Neural crest cell (in vitro differentiated cells): ENCODE measurements around the gene TMPRSS13. TPM values are rescaled to one million over a fixed set of nuclear protein-coding genes. Genes with fewer than 3 reads are reported as not detected.
A peak's percentile ranks its signal among the peaks of the same experiment; 100 is the strongest.

Experiments
- DNase-seq: peaks from one replicate; pipeline ENCODE4 v3.0.0; 2021; ENCODE audit warnings: low read depth, mixed read lengths, low spot score
- H3K27ac Mint-ChIP-seq: one replicate; pipeline ENCODE4 v1.8.0; 2021; ENCODE audit warnings: mild to moderate bottlenecking, mixed read lengths; ENCODE audit not compliant: unreplicated experiment
- H3K27me3 Mint-ChIP-seq: 2 replicates; pipeline ENCODE4 v1.8.0; 2021; ENCODE audit warnings: low read depth, mild to moderate bottlenecking, mixed read lengths
- H3K36me3 Mint-ChIP-seq: 2 replicates; pipeline ENCODE4 v1.8.0; 2021; ENCODE audit warnings: low read depth, mild to moderate bottlenecking, mixed read lengths
- H3K4me1 Mint-ChIP-seq: 2 replicates; pipeline ENCODE4 v1.8.0; 2021; ENCODE audit warnings: mixed read lengths
- H3K4me3 Mint-ChIP-seq: one replicate; pipeline ENCODE4 v1.8.0; 2021; ENCODE audit warnings: mild to moderate bottlenecking, mixed read lengths
- H3K9me3 Mint-ChIP-seq: 2 replicates; pipeline ENCODE4 v1.8.0; 2021; ENCODE audit warnings: mixed read lengths
- CTCF ChIP-seq: fragments of 200-600 bp; sonication (generic); conservative IDR thresholded peaks from 2 replicates; pipeline ENCODE4 v1.5.0; 2021; ENCODE audit warnings: antibody characterized with exemption, mild to moderate bottlenecking
- total RNA-seq: library from RNA; stranded (reverse); gene quantifications from 2 replicates; pipeline ENCODE4 v1.2.1, GENCODE V29; 2021

TMPRSS13 gene
- total RNA-seq, 1 donor from 2014 or later = not detected

GRCh38 chr11:117906126-117906525, 23.1 kb downstream of the TMPRSS13 start:
- TF ChIP-seq CTCF = no peak
- Mint-ChIP-seq H3K4me1 (peaks cover 39% of the 10 kb centered on the region), H3K27ac (no peak overlapping the region), H3K4me3 (no peak overlapping the region), H3K36me3 (no peaks in the 10 kb centered on the region), H3K27me3 (no peaks in the 10 kb centered on the region), H3K9me3 (no peaks in the 10 kb centered on the region)
- DNase-seq = no peak

GRCh38 chr11:117905524-117905923, 23.7 kb downstream of the TMPRSS13 start:
- peaks cover 39% of the 10 kb centered on the region for H3K4me1 Mint-ChIP-seq
- H3K4me3 Mint-ChIP-seq = no peak overlapping the region
- no peak for DNase-seq
- TF ChIP-seq CTCF = no peak
- H3K9me3 Mint-ChIP-seq = no peaks in the 10 kb centered on the region
- H3K36me3 Mint-ChIP-seq = no peaks in the 10 kb centered on the region
- no peaks in the 10 kb centered on the region for H3K27me3 Mint-ChIP-seq
- peak overlapping the region; percentile 88 for H3K27ac Mint-ChIP-seq

GRCh38 chr11:117903505-117904382, 25.5 kb downstream of the TMPRSS13 start:
- Mint-ChIP-seq H3K27me3 (no peaks in the 10 kb centered on the region), H3K4me3 (no peak overlapping the region), H3K27ac (no peak overlapping the region), H3K4me1 (peaks cover 25% of the 10 kb centered on the region), H3K9me3 (no peaks in the 10 kb centered on the region), H3K36me3 (no peaks in the 10 kb centered on the region)
- no peak for TF ChIP-seq CTCF
- no peak for DNase-seq

GRCh38 chr11:117902001-117902845, 27.0 kb downstream of the TMPRSS13 start:
- Mint-ChIP-seq H3K27ac (peak overlapping the region; percentile 24), H3K36me3 (no peaks in the 10 kb centered on the region), H3K4me1 (peaks cover 11% of the 10 kb centered on the region), H3K4me3 (no peak overlapping the region), H3K9me3 (no peaks in the 10 kb centered on the region), H3K27me3 (no peaks in the 10 kb centered on the region)
- TF ChIP-seq CTCF = no peak
- no peak for DNase-seq

- Mint-ChIP-seq H3K9me3 (no peaks in the 10 kb centered on the region), H3K27ac (no peak overlapping the region), H3K4me3 (no peak overlapping the region), H3K27me3 (no peaks in the 10 kb centered on the region), H3K4me1 (peaks cover 5% of the 10 kb centered on the region), H3K36me3 (no peaks in the 10 kb centered on the region)
- no peak for TF ChIP-seq CTCF
- no peak for DNase-seq
Observed at GRCh38 chr11:117901601-117902000, 27.6 kb downstream of the TMPRSS13 start.
